Mammary epithelial cell (primary cell): ENCODE results near the gene PHLPP1.

Experiments used
- CTCF ChIP-seq, 2 donors: IDR thresholded peaks in 1 of 2; conservative IDR thresholded peaks in 1 of 2; 2 replicates each; pipeline ENCODE4 v1.5.1; 2011 to 2012; ENCODE audit warnings: inconsistent platforms in 2 of 2, low read length in 2 of 2, mild to moderate bottlenecking in 2 of 2, control low read depth in 1 of 2, low read depth in 1 of 2; ENCODE audit not compliant: insufficient read depth in 1 of 2; ENCODE audit errors: extremely low read depth in 1 of 2
- EZH2 ChIP-seq: IDR thresholded peaks from 2 replicates; pipeline ENCODE4 v1.6.1; 2012; ENCODE audit warnings: low read length, inconsistent platforms, borderline replicate concordance

DNA sequence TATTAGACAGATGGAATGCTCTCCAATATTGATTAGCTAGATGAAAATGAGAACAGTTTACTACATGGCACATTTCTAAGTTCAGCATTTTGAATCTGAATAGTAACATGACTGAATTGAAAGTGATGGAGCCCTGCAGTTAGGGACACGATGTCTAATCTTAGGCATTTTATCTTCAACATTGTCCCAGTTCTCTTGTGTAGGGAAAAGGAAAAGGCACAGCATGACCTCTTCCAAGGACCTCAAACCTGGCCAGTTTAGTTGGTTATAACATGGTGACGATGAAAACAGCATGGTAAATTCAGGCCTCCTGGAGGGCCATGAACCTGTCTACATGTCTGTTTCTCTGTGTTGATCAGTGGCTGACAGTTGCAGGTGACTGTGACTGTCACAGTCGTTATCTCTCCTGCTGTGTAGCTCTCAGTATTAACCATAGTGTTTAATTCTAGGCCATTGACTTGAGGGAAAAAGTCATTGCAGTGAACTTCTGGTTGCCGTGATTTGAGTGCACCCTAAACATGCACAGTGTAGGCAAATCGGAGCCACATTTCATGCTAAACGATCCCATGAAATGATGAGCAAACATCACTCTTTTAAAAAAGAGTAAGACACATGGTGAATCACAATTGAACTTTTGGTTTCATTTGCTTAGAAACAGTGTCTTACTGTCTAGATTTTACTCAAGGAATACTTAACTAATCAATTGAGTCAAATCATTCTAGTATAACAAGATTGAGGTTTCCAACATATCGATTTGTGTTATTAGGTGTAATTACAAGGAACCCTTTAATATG, 129.7 kb downstream of the PHLPP1 start:
- TF ChIP-seq CTCF (conservative IDR thresholded peaks at IDR 0.05 in 1 of 2, IDR thresholded peaks at IDR 0.05 in 1 of 2; ENCODE audit: extremely low read depth in 1 of 2, insufficient read depth in 1 of 2, low read depth in 1 of 2, low read length in 2 of 2) = no peak
- no peak for TF ChIP-seq EZH2
